HUES64 (cell line): ENCODE measurements around the gene ALS2.
A peak's percentile ranks its signal among the peaks of the same experiment; 100 is the strongest.

Experiments used
- H3K27ac ChIP-seq: 2 replicates; pipeline ENCODE4 v1.7.0; 2013; ENCODE audit warnings: low read depth, low read length, inconsistent platforms
- H3K27me3 ChIP-seq: 2 replicates; pipeline ENCODE4 v1.6.1; 2013; ENCODE audit warnings: mild to moderate bottlenecking, low read length; ENCODE audit not compliant: insufficient read depth
- H3K36me3 ChIP-seq: 2 replicates; pipeline ENCODE4 v1.6.1; 2013; ENCODE audit warnings: mild to moderate bottlenecking, low read length; ENCODE audit not compliant: insufficient read depth
- H3K4me1 ChIP-seq: 2 replicates; pipeline ENCODE4 v1.6.1; 2013; ENCODE audit warnings: mild to moderate bottlenecking, low read length, moderate library complexity; ENCODE audit not compliant: insufficient read depth
- H3K4me3 ChIP-seq: 2 replicates; pipeline ENCODE4 v1.5.1; 2013; ENCODE audit warnings: mild to moderate bottlenecking, low read length, moderate library complexity
- H3K9ac ChIP-seq: 2 replicates; pipeline ENCODE4 v1.6.1; 2013; ENCODE audit warnings: mild to moderate bottlenecking, low read depth, low read length
- H3K9me3 ChIP-seq: 2 replicates; pipeline ENCODE4 v1.6.1; 2013; ENCODE audit warnings: low read depth, low read length; ENCODE audit not compliant: insufficient read depth
- WGBS: fragments of 150-250, 120-280 bp; methylation state at CpG from one replicate; pipeline ENCODE4 v1.1.7; 2013; ENCODE audit warnings: missing lambda C conversion rate; 5-methylcytosine and 5-hydroxymethylcytosine counted together

ALS2 gene

DNA sequence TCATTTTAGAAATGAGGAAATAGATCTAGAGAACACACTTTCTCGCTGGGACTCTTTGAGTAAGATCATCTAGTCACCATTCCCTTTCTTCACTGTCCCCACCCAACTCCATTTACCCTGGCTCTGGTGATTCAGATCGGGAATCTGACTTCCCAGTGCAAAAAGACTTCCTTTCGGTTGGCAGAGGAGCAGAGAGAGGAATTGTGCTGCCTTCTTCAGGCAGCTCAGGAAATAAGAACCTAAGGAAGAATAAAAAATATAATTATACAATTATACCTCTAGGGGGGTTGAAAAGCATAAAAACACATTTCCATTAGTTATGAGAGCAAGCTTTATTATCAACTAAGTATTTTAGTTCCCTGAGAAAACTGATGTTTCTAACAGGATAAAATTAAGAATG, 73.0 kb downstream of the ALS2 start:
- WGBS: 100% methylated on average over 3 of the region's 3 CpGs
- Histone ChIP-seq H3K9ac (no peak overlapping the region), H3K27ac (no peak overlapping the region), H3K9me3 (no peaks in the 10 kb centered on the region), H3K27me3 (no peaks in the 10 kb centered on the region), H3K36me3 (peaks cover 96% of the 10 kb centered on the region), H3K4me3 (no peak overlapping the region), H3K4me1 (no peaks in the 10 kb centered on the region)

DNA sequence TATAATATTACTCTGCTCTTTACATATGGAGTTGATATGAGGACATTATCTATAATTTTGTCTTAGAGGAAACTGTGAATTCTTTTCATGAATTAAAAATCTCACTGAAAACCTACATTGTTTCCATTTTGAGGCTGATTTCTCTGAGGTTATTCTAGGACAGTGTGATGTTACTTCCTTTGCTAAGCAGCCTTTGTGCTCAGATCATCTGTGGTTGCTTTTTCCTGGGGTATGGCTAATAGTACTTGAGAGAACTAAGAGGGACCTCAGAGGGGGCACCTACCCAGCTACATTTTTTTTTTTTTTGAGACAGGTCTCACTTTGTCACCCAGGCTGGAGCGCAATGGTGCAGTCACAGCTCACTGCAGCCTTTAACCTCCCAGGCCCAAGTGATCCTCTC, 73.6 kb downstream of the ALS2 start:
- H3K36me3 ChIP-seq: peaks cover 96% of the 10 kb centered on the region

DNA sequence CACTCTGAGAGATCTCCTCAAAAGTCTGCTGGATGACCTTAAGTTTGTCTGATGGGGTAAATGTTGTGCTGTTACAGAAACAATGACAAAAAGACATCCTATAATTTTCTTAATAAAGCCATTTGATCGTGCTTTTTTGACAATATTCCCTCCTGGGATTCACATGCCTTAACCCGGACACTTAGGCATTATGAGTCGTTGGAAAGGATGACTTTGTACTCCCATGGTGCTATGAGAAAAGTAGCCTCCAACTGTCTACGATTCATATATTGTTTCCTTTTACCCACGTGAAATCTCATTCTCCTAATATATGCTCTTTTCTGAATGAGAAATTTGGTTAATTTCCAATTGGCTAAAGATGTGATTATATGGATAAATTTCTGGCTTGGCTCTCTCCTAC, 76.2 kb downstream of the ALS2 start:
- no peak overlapping the region for H3K27ac ChIP-seq
- no peaks in the 10 kb centered on the region for H3K9me3 ChIP-seq
- no peak overlapping the region for H3K4me3 ChIP-seq
- H3K36me3 ChIP-seq: peaks cover 91% of the 10 kb centered on the region
- peaks cover 21% of the 10 kb centered on the region for H3K4me1 ChIP-seq
- H3K9ac ChIP-seq: no peak overlapping the region
- H3K27me3 ChIP-seq: no peaks in the 10 kb centered on the region
- WGBS: 91% methylated on average over 4 of the region's 5 CpGs

More for the DNA sequence above, 73.6 kb downstream of the ALS2 start:
- no peaks in the 10 kb centered on the region for H3K27me3 ChIP-seq
- H3K9me3 ChIP-seq: no peaks in the 10 kb centered on the region
- WGBS: 97% methylated on average over 1 of the region's 1 CpG
- no peak overlapping the region for H3K27ac ChIP-seq
- no peak overlapping the region for H3K9ac ChIP-seq
- no peak overlapping the region for H3K4me3 ChIP-seq
- no peaks in the 10 kb centered on the region for H3K4me1 ChIP-seq

DNA sequence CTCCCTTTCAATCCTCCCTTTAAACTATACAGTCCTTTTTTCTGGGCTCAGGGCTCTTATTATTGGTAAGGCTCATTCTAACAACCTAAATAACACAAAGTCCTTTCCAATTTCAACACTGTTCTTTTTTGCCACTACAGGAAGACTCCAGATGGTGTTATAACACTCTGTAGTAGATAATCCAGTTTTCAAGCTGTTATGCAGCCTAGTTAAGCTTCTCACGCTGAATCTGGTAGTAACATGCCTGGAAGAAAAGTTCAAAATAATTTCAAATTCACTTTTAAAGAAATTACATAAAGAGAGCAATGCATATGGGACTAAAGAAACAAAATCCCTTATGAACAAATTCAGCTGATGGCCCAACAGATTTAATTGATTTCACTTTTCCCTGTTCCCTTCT, 79.1 kb downstream of the ALS2 start:
- peak overlapping the region; percentile 61; the same call in 1 of the 2 replicates for H3K27ac ChIP-seq

DNA sequence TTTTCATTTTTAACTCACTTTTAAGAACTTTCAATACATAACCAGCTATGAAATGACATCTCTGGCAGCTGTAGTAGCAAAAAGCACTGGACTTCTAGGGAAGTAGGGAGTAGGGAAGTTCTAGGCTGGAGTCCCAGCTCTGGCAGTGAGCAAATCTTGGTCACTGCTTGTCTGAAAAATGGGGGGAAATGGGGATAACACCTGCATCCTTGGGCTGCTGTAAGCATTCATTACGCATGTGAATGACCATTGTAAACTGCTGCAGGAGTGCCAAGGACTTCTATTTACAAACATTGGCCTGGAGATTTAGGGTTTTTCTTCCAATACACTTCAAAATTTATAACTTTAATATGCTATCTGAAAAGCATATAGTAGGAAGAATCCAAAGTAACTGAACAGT, 81.3 kb downstream of the ALS2 start:
- H3K4me1 ChIP-seq: peaks cover 58% of the 10 kb centered on the region

More for the DNA sequence above, 79.1 kb downstream of the ALS2 start:
- Histone ChIP-seq H3K27me3 (no peaks in the 10 kb centered on the region), H3K4me1 (peaks cover 50% of the 10 kb centered on the region), H3K4me3 (no peak overlapping the region), H3K9ac (no peak overlapping the region), H3K9me3 (no peaks in the 10 kb centered on the region), H3K36me3 (peaks cover 63% of the 10 kb centered on the region)
- WGBS: 91% methylated on average over 1 of the region's 1 CpG

DNA sequence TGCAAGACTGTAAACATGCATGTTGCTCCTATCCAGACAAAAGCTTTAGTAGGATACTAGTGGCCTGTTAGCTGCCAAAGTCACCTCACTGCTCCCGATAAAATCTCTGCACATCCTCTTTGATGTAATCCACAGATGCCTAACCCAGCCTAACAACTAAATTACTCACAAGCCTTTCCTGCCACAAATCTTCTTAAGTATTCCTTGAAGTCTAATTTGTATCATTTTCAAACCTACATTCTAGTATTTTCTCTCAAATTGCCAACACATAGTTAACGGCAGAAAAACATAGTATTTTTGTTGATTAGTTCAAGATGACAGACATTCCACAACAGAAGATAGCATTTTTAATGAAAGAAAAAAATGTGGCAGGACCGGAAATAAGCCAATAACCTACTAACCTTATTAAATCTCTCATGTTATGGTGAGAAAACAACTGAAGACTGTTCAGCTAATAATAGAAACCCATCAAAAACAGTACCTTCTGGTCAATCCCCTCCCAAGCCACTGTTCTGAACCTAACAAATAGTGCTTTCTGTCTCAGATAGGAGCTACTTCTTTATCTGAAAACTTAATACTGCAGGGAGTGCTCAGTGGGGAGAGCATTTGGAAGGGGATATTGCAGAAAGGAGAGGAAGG, 82.0 kb downstream of the ALS2 start, which contains the start of gene MPP4:
Gene MPP4 (minus strand): TSS at position 57 of the 639 bp plus-strand sequence. CDS start 4,690 bp downstream, outside the sequence.
- H3K27ac ChIP-seq: peak within 1 kb of the TSS; percentile 36; the same call in 1 of the 2 replicates
- H3K4me1 ChIP-seq: peaks cover 58% of the 10 kb centered on the region
- H3K36me3 ChIP-seq: peaks cover 36% of the 10 kb centered on the region
- no peak within 1 kb of the TSS for H3K9ac ChIP-seq
- no peaks in the 10 kb centered on the region for H3K9me3 ChIP-seq
- 93% methylated on average over 2 of the region's 3 CpGs for WGBS
- H3K4me3 ChIP-seq: no peak within 1 kb of the TSS
- H3K27me3 ChIP-seq: no peaks in the 10 kb centered on the region

More for the DNA sequence above, 81.3 kb downstream of the ALS2 start:
- WGBS: 68% methylated on average over 1 of the region's 1 CpG
- peaks cover 43% of the 10 kb centered on the region for H3K36me3 ChIP-seq
- H3K4me3 ChIP-seq: no peak overlapping the region
- peak overlapping the region; percentile 36; the same call in 1 of the 2 replicates for H3K27ac ChIP-seq
- H3K27me3 ChIP-seq: no peaks in the 10 kb centered on the region
- H3K9ac ChIP-seq: no peak overlapping the region
- no peaks in the 10 kb centered on the region for H3K9me3 ChIP-seq

DNA sequence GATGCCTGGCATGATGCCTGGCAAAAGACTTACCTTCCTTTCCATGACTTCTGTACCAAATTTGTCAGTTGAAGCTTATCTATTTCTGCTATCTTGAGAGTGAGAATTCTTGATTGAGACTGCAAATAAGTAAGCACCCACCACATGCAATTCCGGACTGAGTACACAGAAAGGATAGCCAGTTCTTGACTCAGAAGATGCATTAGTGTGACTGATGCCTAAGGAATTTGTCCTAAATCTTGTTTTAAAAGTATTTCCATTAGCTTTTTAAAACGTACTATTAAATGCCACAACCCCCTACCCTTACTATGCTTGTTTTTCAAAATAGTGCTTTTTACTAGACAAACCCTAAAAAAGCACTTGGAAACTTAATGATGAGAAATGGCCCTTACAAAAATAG, 82.8 kb downstream of the ALS2 start:
- no peak overlapping the region for H3K9ac ChIP-seq
- H3K27ac ChIP-seq: no peak overlapping the region
- no peaks in the 10 kb centered on the region for H3K27me3 ChIP-seq
- no peak overlapping the region for H3K4me3 ChIP-seq
- WGBS: 77% methylated on average over 2 of the region's 2 CpGs
- H3K36me3 ChIP-seq: peaks cover 28% of the 10 kb centered on the region
- H3K4me1 ChIP-seq: peaks cover 58% of the 10 kb centered on the region
- H3K9me3 ChIP-seq: no peaks in the 10 kb centered on the region

DNA sequence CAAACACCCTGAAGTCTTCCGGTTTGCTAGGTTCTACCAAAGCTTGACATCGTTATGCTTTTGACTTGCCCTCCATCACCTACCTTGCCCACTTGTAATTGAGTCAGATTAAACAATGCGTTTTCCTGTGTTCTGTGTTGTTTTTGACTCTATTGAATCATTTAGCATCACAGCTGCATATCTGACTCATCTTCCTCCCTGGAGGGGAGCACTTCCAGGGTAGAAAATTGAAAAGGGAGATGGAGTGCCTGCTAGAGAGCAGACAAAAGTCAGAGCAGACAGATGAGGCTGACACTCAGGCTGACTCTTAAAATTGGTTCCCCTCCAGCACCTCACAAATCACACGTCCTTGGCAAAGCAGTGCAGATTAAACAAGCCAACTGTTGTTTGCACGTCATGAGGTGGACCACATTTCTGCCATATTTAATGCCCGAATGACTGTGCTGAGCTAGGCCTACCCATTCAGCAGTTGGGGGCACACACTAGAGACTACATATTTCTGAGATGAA, 84.5 kb downstream of the ALS2 start:
- WGBS: 77% methylated on average over 6 of the region's 6 CpGs
- Histone ChIP-seq H3K9me3 (no peaks in the 10 kb centered on the region), H3K4me3 (no peak overlapping the region), H3K27me3 (no peaks in the 10 kb centered on the region), H3K9ac (no peak overlapping the region), H3K27ac (no peak overlapping the region), H3K4me1 (peaks cover 54% of the 10 kb centered on the region), H3K36me3 (peaks cover 12% of the 10 kb centered on the region)

DNA sequence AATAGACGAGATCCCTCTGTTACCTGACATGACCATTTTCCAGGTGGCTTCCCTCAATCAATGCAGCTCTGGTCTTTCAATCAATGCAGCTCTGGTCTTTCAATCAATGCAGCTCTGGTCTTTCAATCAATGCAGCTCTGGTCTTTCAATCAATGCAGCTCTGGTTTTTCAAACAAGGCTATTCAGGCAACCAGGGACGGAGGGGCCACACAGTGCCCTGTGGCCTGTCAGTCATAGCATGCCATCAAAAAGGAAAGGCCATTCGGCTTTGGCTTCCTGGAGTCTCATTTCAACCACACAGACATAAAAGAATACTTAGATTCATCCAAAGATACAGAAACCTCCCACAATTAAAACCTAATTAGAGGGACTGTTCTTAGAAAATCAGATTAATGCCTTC, 95.6 kb downstream of the ALS2 start:
- no peak overlapping the region for H3K4me3 ChIP-seq
- WGBS: 83% methylated on average over 3 of the region's 3 CpGs

DNA sequence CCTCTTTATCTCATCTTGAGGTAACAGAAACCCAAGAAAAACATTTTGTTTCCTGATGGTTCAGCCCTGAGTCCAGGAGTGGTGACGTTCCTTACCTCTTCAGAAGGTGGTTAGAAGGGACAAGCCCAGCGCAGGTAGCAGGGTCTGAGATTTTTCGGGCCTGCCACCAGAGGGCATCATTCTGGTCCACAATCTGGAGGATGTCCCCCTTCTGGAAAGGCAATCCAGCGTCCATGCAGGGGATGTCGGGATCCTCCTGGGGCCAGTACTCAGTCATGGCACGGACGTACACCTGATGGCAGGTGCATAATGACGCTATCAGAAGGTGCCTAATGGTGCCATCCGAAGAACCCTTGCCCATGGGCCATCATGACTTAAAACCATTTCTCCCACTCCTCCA, 100.0 kb downstream of the ALS2 start:
- Histone ChIP-seq H3K9ac (no peak overlapping the region), H3K4me1 (no peaks in the 10 kb centered on the region), H3K27ac (no peak overlapping the region), H3K27me3 (no peaks in the 10 kb centered on the region), H3K4me3 (no peak overlapping the region), H3K9me3 (no peaks in the 10 kb centered on the region), H3K36me3 (no peaks in the 10 kb centered on the region)
- WGBS: 54% methylated on average over 9 of the region's 9 CpGs

More for the DNA sequence above, 95.6 kb downstream of the ALS2 start:
- no peaks in the 10 kb centered on the region for H3K27me3 ChIP-seq
- no peaks in the 10 kb centered on the region for H3K4me1 ChIP-seq
- H3K36me3 ChIP-seq: no peaks in the 10 kb centered on the region
- no peak overlapping the region for H3K9ac ChIP-seq
- H3K27ac ChIP-seq: no peak overlapping the region
- no peaks in the 10 kb centered on the region for H3K9me3 ChIP-seq

DNA sequence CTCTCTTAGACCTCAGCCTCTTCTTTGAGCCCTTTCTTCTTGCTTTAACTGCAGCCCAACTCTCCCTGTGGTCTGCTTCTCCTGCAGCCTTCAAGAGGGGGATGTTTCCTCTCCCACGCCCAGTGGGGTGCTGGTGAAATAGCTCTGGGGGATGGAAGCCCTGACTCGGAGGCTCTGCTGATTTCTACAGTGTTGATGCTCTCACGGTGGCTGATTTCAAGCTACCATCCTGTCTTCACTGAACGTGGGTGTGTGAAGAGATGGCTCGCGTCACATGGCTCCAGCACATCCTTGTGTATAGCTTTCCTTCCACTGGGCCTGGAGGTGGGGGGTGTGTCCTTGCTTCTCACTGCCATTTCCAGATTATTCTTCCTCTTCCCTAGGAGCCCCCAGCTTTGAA, 102.3 kb downstream of the ALS2 start:
- Histone ChIP-seq H3K9ac (no peak overlapping the region), H3K9me3 (no peaks in the 10 kb centered on the region), H3K27me3 (no peaks in the 10 kb centered on the region), H3K36me3 (no peaks in the 10 kb centered on the region), H3K27ac (no peak overlapping the region), H3K4me1 (0 out of 2 replicates have a peak, but pooled peaks cover 3% of the 10 kb centered on the region), H3K4me3 (no peak overlapping the region)
- 68% methylated on average over 6 of the region's 6 CpGs for WGBS
